HTERT RPE-1 (cell line): ENCODE measurements around the gene FYTTD1.

Experiments used
- in situ Hi-C: fragments of 300-500 bp; cut with MboI; formaldehyde crosslinking; loops from 4 replicates; pipeline ENCODE4 v1.14.3; 2020; ENCODE audit warnings: low sequenced_read_pairs

The FYTTD1 gene

DNA sequence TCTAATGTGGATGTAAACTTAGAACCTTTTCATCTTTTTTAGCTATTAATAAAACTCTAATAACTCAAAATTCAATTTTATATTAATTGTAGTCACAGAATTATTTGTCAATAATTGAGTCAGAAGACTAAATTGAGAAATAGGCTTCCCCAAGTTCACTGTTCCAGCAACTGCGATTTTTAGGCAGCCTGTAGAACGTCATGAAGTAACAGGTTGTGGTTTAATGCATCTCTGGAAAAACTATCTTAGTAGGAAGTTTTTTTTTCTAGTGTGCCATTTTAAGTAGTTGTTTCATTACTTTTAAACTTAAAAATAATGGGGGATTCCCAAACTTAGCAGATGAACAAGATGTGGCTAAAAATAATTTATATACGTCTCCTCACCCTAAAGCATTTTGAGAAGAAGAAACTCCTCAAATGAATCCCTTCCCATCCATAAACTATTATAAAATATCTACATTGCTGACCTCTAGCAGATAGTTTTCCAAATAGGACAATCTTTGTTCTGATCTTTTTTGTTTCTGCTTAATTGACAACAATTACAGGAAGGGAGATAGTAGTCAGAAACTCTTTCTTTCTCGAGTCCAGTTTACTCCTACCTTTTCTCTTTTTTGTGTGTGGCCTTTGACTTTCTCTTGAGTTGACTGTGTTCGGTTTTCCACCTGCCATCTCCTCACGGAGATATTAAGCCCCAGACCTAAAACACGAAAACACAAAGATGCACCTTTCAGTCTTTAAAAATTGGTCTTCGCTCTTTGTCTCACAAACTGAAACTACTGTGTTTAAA lies 84.4 kb downstream of the FYTTD1 start:
- in situ Hi-C loops: no loop called here

DNA sequence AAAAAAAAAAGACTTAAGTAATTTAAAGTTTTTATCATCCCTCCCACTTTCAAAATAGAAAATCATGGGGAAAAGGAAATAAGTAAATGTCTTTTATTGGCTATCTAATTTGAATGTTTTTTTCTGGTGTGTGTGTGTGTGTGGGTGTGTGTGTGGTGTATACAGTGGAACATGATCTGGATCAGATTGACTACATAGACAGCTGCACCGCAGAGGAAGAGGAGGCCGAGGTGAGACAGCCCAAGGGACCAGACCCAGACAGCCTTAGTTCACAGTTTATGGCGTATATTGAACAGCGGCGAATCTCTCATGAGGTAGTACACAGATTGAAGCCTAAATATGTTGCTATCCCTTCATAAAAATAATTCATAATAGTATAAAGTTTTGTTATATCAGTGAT lies 85.8 kb downstream of the FYTTD1 start:
- in situ Hi-C loops: no loop called here

DNA sequence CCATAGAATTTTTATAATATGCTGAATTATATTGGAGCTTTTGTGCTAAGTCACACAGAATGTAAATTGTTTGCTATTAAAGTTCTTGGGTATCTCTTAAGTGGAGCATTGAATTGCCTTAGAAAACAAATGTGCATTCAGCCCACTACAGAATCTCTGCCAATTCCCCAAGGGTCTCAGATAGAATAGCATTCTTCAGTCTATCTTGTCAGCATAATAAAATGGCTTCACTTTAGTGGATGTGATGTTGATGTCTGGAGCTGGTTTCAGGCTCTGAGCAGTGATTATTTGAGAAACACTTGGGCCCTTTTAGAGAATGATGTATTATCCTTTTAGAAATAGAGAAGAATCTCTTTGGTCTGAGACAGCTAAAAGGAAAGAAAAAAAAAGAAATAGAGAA lies 86.6 kb downstream of the FYTTD1 start:
- in situ Hi-C loops: no loop called here
